GM23338 (cell line): Measurements from ENCODE around the gene TTBK2. TPM values are rescaled to one million over a fixed set of nuclear protein-coding genes. Genes with fewer than 3 reads are reported as not detected.

Experiments
- ATAC-seq: fragments of 200-7000 bp; cut with Tn5 transposase; 3 replicates; pipeline ENCODE4 v1.9.1; 2020
- DNase-seq: peaks from one replicate; pipeline ENCODE4 v3.0.0-alpha.2; 2015; ENCODE audit warnings: low spot score
- H2AFZ ChIP-seq: fragments of 200-600 bp; sonication (generic); 2 replicates; pipeline ENCODE4 v1.8.0; 2016; ENCODE audit warnings: antibody characterized with exemption, mild to moderate bottlenecking, moderate library complexity
- H3F3A ChIP-seq: fragments of 200-600 bp; sonication (generic); replicated peaks from 2 replicates; pipeline ENCODE4 v1.8.0; 2017; ENCODE audit warnings: antibody characterized with exemption, mixed run types, low read depth
- H3K27ac ChIP-seq: fragments of 200-600 bp; sonication (generic); 2 replicates; pipeline ENCODE4 v1.6.1; 2016; ENCODE audit warnings: low read depth
- H3K27me3 ChIP-seq: fragments of 200-600 bp; sonication (generic); 2 replicates; pipeline ENCODE4 v1.8.0; 2016; ENCODE audit warnings: mild to moderate bottlenecking, mixed run types, moderate library complexity; ENCODE audit not compliant: insufficient read depth
- H3K36me3 ChIP-seq: fragments of 200-600 bp; sonication (generic); 2 replicates; pipeline ENCODE4 v1.8.0; 2016; ENCODE audit warnings: mild to moderate bottlenecking; ENCODE audit not compliant: insufficient read depth
- H3K4me1 ChIP-seq: fragments of 200-600 bp; sonication (generic); 2 replicates; pipeline ENCODE4 v1.8.0; 2016; ENCODE audit warnings: mild to moderate bottlenecking, moderate library complexity; ENCODE audit not compliant: insufficient read depth
- H3K4me2 ChIP-seq: fragments of 200-600 bp; sonication (generic); 2 replicates; pipeline ENCODE4 v1.7.1; 2017; ENCODE audit warnings: mixed run types
- H3K4me3 ChIP-seq: fragments of 200-600 bp; sonication (generic); 2 replicates; pipeline ENCODE4 v1.6.1; 2016; ENCODE audit warnings: mixed run types
- H3K79me2 ChIP-seq: fragments of 200-600 bp; sonication (generic); replicated peaks from 2 replicates; pipeline ENCODE4 v1.8.0; 2017; ENCODE audit warnings: mild to moderate bottlenecking; ENCODE audit not compliant: insufficient read depth
- H3K9me2 ChIP-seq: fragments of 200-600 bp; sonication (generic); 2 replicates; pipeline ENCODE4 v1.8.0; 2017; ENCODE audit not compliant: insufficient read depth
- H4K20me1 ChIP-seq: fragments of 200-600 bp; sonication (generic); replicated peaks from 2 replicates; pipeline ENCODE4 v1.8.0; 2017; ENCODE audit warnings: mild to moderate bottlenecking; ENCODE audit not compliant: insufficient read depth
- H3K27ac Mint-ChIP-seq: 2 replicates; pipeline ENCODE4 v1.8.0; 2020; ENCODE audit warnings: inconsistent platforms, mild to moderate bottlenecking, moderate library complexity, mixed read lengths
- H3K27me3 Mint-ChIP-seq: 3 replicates; pipeline ENCODE4 v1.8.0; 2022; ENCODE audit warnings: low read depth, mild to moderate bottlenecking, moderate library complexity, mixed read lengths, inconsistent platforms; ENCODE audit not compliant: insufficient read depth, poor library complexity
- H3K36me3 Mint-ChIP-seq: 3 replicates; pipeline ENCODE4 v1.8.0; 2021; ENCODE audit warnings: low read depth, mild to moderate bottlenecking, inconsistent platforms, moderate library complexity, mixed read lengths
- H3K4me1 Mint-ChIP-seq: 3 replicates; pipeline ENCODE4 v1.8.0; 2020; ENCODE audit warnings: mild to moderate bottlenecking, inconsistent platforms, mixed read lengths
- H3K4me3 Mint-ChIP-seq: 3 replicates; pipeline ENCODE4 v1.8.0; 2021; ENCODE audit warnings: moderate library complexity, mild to moderate bottlenecking, inconsistent platforms, mixed read lengths
- H3K9me3 Mint-ChIP-seq: 3 replicates; pipeline ENCODE4 v1.8.0; 2020; ENCODE audit warnings: moderate library complexity, mild to moderate bottlenecking, inconsistent platforms, mixed read lengths
- CREB1 ChIP-seq: fragments of 250-450 bp; sonication (Bioruptor Pico); IDR thresholded peaks from 2 replicates; pipeline ENCODE4 v1.5.0; 2020; ENCODE audit warnings: low read depth, mild to moderate bottlenecking, moderate library complexity
- CTCF ChIP-seq, 2 experiments: fragments of 200-600 bp in 1 of 2; sonication (generic) in 1 of 2; conservative IDR thresholded peaks; 2 replicates each; pipeline versions ENCODE4 v1.5.1 to v1.6.1; 2016 to 2017; ENCODE audit warnings: antibody characterized with exemption in 2 of 2, low read depth in 2 of 2, mild to moderate bottlenecking in 2 of 2, moderate library complexity in 1 of 2
- EZH2 ChIP-seq: fragments of 200-600 bp; sonication (generic); IDR thresholded peaks from one replicate; pipeline ENCODE4 v1.8.0; 2017; ENCODE audit warnings: antibody characterized with exemption, mild to moderate bottlenecking, low read depth; ENCODE audit not compliant: unreplicated experiment
- EZH2phosphoT487 ChIP-seq: fragments of 200-600 bp; sonication (generic); IDR thresholded peaks from one replicate; pipeline ENCODE4 v1.8.1; 2018; ENCODE audit warnings: antibody characterized with exemption; ENCODE audit not compliant: unreplicated experiment
- JUNB ChIP-seq: IDR thresholded peaks from one replicate; pipeline ENCODE4 v1.6.1; 2016; ENCODE audit warnings: antibody characterized with exemption; ENCODE audit not compliant: unreplicated experiment
- NANOG ChIP-seq: IDR thresholded peaks from 2 replicates; pipeline ENCODE4 v1.6.1; 2016; ENCODE audit warnings: antibody characterized with exemption, borderline replicate concordance
- POLR2AphosphoS5 ChIP-seq: IDR thresholded peaks from 2 replicates; pipeline ENCODE4 v1.6.1; 2016; ENCODE audit warnings: antibody characterized with exemption, low read depth
- STAT1 ChIP-seq: IDR thresholded peaks from one replicate; pipeline ENCODE4 v1.6.1; 2016; ENCODE audit warnings: antibody characterized with exemption; ENCODE audit not compliant: unreplicated experiment
- ZNF114 ChIP-seq: fragments of 250-450 bp; sonication (Bioruptor Pico); IDR thresholded peaks from 2 replicates; pipeline ENCODE4 v1.5.0; 2020; ENCODE audit warnings: mild to moderate bottlenecking, moderate library complexity
- ZNF331 ChIP-seq: fragments of 250-450 bp; sonication (Bioruptor Pico); IDR thresholded peaks from 2 replicates; pipeline ENCODE4 v1.5.0; 2020; ENCODE audit warnings: low read depth, mild to moderate bottlenecking, moderate library complexity
- ZNF462 ChIP-seq: fragments of 250-450 bp; sonication (Bioruptor Pico); IDR thresholded peaks from 2 replicates; pipeline ENCODE4 v1.5.0; 2020; ENCODE audit warnings: mild to moderate bottlenecking, moderate library complexity
- polyA plus RNA-seq: library from polyadenylated mRNA; unstranded; fragments of >200 nt; fragmentation: Nextera tagmentation; extraction: Ambion mirVana; gene quantifications from 2 replicates; pipeline ENCODE4 v1.2.1, GENCODE V29; 2016
- total RNA-seq: library from RNA; depleted of rRNA; stranded (reverse); fragments of >200 nt; shearing (Covaris generic); gene quantifications from 2 replicates; pipeline ENCODE4 v1.2.3, GENCODE V29; 2014
- TF ChIP-seq, protein P1 (sequence below): IDR thresholded peaks from 2 replicates; pipeline ENCODE4 v1.6.1; 2016; ENCODE audit warnings: antibody characterized with exemption
- TF ChIP-seq, protein P2 (sequence below): IDR thresholded peaks from one replicate; pipeline ENCODE4 v1.6.1; 2018; ENCODE audit warnings: antibody characterized with exemption; ENCODE audit not compliant: unreplicated experiment

TTBK2 gene
- total and polyA plus RNA-seq, 2 experiments from 2014 or later = 5.8 to 15.9 TPM

- Mint-ChIP-seq H3K4me3 (no peak overlapping the region), H3K9me3 (no peaks in the 10 kb centered on the region), H3K27ac (no peak overlapping the region), H3K4me1 (no peaks in the 10 kb centered on the region), H3K36me3 (no peaks in the 10 kb centered on the region; the same call in 2 of the 3 replicates), H3K27me3 (no peaks in the 10 kb centered on the region)
- DNase-seq = no peak
- Histone ChIP-seq H2AFZ (no peak overlapping the region), H3K4me2 (no peak overlapping the region), H4K20me1 (no peaks in the 10 kb centered on the region), H3K4me3 (no peak overlapping the region), H3K9me2 (no peaks in the 10 kb centered on the region), H3K79me2 (no peaks in the 10 kb centered on the region), H3K27me3 (no peaks in the 10 kb centered on the region), H3K4me1 (no peaks in the 10 kb centered on the region), H3K27ac (no peak overlapping the region), H3F3A (no peaks in the 10 kb centered on the region), H3K36me3 (no peaks in the 10 kb centered on the region)
- no peak for ATAC-seq
- TF ChIP-seq JUNB = no peak
- no peak for TF ChIP-seq POLR2AphosphoS5
- no peak for TF ChIP-seq ZNF331
- no peak for TF ChIP-seq ZNF114 (CRISPR knock-in tag)
- TF ChIP-seq STAT1 = no peak
- TF ChIP-seq, protein P1, sequence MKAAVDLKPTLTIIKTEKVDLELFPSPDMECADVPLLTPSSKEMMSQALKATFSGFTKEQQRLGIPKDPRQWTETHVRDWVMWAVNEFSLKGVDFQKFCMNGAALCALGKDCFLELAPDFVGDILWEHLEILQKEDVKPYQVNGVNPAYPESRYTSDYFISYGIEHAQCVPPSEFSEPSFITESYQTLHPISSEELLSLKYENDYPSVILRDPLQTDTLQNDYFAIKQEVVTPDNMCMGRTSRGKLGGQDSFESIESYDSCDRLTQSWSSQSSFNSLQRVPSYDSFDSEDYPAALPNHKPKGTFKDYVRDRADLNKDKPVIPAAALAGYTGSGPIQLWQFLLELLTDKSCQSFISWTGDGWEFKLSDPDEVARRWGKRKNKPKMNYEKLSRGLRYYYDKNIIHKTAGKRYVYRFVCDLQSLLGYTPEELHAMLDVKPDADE = no peak
- TF ChIP-seq, protein P2, sequence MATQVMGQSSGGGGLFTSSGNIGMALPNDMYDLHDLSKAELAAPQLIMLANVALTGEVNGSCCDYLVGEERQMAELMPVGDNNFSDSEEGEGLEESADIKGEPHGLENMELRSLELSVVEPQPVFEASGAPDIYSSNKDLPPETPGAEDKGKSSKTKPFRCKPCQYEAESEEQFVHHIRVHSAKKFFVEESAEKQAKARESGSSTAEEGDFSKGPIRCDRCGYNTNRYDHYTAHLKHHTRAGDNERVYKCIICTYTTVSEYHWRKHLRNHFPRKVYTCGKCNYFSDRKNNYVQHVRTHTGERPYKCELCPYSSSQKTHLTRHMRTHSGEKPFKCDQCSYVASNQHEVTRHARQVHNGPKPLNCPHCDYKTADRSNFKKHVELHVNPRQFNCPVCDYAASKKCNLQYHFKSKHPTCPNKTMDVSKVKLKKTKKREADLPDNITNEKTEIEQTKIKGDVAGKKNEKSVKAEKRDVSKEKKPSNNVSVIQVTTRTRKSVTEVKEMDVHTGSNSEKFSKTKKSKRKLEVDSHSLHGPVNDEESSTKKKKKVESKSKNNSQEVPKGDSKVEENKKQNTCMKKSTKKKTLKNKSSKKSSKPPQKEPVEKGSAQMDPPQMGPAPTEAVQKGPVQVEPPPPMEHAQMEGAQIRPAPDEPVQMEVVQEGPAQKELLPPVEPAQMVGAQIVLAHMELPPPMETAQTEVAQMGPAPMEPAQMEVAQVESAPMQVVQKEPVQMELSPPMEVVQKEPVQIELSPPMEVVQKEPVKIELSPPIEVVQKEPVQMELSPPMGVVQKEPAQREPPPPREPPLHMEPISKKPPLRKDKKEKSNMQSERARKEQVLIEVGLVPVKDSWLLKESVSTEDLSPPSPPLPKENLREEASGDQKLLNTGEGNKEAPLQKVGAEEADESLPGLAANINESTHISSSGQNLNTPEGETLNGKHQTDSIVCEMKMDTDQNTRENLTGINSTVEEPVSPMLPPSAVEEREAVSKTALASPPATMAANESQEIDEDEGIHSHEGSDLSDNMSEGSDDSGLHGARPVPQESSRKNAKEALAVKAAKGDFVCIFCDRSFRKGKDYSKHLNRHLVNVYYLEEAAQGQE = no peak
- TF ChIP-seq NANOG = no peak
- no peak for TF ChIP-seq CREB1
- no peak for TF ChIP-seq EZH2phosphoT487
- no peak for TF ChIP-seq EZH2
- TF ChIP-seq CTCF (conservative IDR thresholded peaks at IDR 0.05; ENCODE audit: low read depth in 2 of 2) = no peak
- TF ChIP-seq ZNF462 (CRISPR knock-in tag) = no peak
Measured at GRCh38 chr15:42826251-42826890, 94.2 kb downstream of the TTBK2 start.
